Muscle layer of colon (tissue), 2 donors: ENCODE results near the gene UNC5B.
A peak's percentile ranks its signal among the peaks of the same experiment; 100 is the strongest.

Experiments used
- H3K27ac ChIP-seq: one replicate; pipeline ENCODE4 v1.7.0; 2013; ENCODE audit warnings: low read depth, mild to moderate bottlenecking, low read length, moderate library complexity
- H3K27me3 ChIP-seq, 2 donors: one replicate each; pipeline ENCODE4 v1.7.0; 2013; ENCODE audit warnings: low read length in 2 of 2, mild to moderate bottlenecking in 2 of 2; ENCODE audit not compliant: insufficient read depth in 2 of 2, control insufficient read depth in 1 of 2
- H3K36me3 ChIP-seq: one replicate; pipeline ENCODE4 v1.7.0; 2013; ENCODE audit warnings: mild to moderate bottlenecking, low read length; ENCODE audit not compliant: insufficient read depth
- H3K4me1 ChIP-seq: one replicate; pipeline ENCODE4 v1.7.0; 2013; ENCODE audit warnings: mild to moderate bottlenecking, low read length; ENCODE audit not compliant: insufficient read depth
- H3K4me3 ChIP-seq, 2 donors: one replicate each; pipeline ENCODE4 v1.7.0; 2013; ENCODE audit warnings: low read length in 2 of 2, low read depth in 1 of 2, mild to moderate bottlenecking in 1 of 2, moderate library complexity in 1 of 2
- H3K9ac ChIP-seq: one replicate; pipeline ENCODE4 v1.7.0; 2013; ENCODE audit warnings: low read length
- H3K9me3 ChIP-seq: one replicate; pipeline ENCODE4 v1.7.0; 2013; ENCODE audit warnings: mild to moderate bottlenecking, low read length
- donor health status: abdominal sarcoma.
- donor health status: Adenocarcinoma of cecum.

UNC5B gene

DNA sequence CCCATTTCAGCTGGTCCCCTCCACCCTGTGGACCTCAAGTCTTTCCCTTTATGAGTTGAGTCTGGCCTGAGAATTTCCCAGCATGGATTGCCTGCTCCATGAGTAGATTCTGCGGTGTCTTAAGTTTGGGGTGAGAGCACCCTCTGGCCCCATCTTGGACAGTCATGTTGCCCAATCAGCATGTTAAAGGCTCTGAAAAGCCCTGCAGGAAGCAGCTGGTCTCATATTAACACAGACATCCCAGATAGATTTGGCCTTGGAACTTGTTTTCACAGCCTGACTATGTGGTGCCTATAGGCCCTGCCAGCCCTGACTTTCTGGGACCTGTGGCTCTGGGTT is 91.2 kb downstream of the UNC5B start:
- no peak overlapping the region for H3K27ac ChIP-seq
- no peak overlapping the region for H3K9ac ChIP-seq
- no peaks in the 10 kb centered on the region for H3K4me1 ChIP-seq
- no peaks in the 10 kb centered on the region for H3K36me3 ChIP-seq
- H3K4me3 ChIP-seq, result no peak overlapping the region
- H3K27me3 ChIP-seq, result no peaks in the 10 kb centered on the region
- no peaks in the 10 kb centered on the region for H3K9me3 ChIP-seq

- Histone ChIP-seq H3K27me3 (no peaks in the 10 kb centered on the region), H3K9ac (no peak overlapping the region), H3K9me3 (no peaks in the 10 kb centered on the region), H3K36me3 (no peaks in the 10 kb centered on the region), H3K4me3 (no peak overlapping the region), H3K27ac (no peak overlapping the region), H3K4me1 (no peaks in the 10 kb centered on the region)
These were observed 92.5 kb downstream of the UNC5B start for GRCh38 chr10:71304914-71305313.

DNA sequence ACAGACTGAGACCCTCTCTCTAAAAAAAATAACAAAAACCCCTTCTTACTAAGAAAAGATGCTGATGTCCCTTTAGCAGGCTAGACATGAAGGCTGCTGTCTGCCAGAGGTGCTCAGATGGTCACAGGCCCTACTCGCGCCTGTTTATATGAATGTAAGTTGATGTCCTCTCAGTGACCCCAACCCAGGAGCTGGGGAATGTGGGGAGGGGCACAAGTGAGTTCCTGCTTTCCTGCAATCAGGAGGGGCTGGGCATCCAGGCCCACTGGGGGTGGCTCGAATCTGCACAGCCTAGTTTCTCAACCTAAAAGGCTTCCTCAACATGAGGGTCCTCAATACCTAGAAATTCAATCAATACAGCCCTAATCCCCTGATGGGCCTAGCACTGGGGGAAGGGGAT is 94.6 kb downstream of the UNC5B start:
- no peaks in the 10 kb centered on the region for H3K4me1 ChIP-seq
- no peak overlapping the region for H3K27ac ChIP-seq
- H3K9me3 ChIP-seq, result no peaks in the 10 kb centered on the region
- H3K36me3 ChIP-seq, result no peaks in the 10 kb centered on the region
- H3K4me3 ChIP-seq, result no peak overlapping the region
- no peak overlapping the region for H3K9ac ChIP-seq
- H3K27me3 ChIP-seq, result no peaks in the 10 kb centered on the region

- Histone ChIP-seq H3K9ac (no peak overlapping the region), H3K36me3 (no peaks in the 10 kb centered on the region), H3K27ac (no peak overlapping the region), H3K4me1 (no peaks in the 10 kb centered on the region), H3K4me3 (no peak overlapping the region), H3K27me3 (no peaks in the 10 kb centered on the region), H3K9me3 (no peaks in the 10 kb centered on the region)
These were observed 95.2 kb downstream of the UNC5B start for GRCh38 chr10:71307469-71308085.

- Histone ChIP-seq H3K4me3 (no peak overlapping the region), H3K27me3 (no peaks in the 10 kb centered on the region), H3K4me1 (peaks cover 6% of the 10 kb centered on the region), H3K9ac (no peak overlapping the region), H3K9me3 (no peaks in the 10 kb centered on the region), H3K36me3 (no peaks in the 10 kb centered on the region), H3K27ac (no peak overlapping the region)
These were observed 95.9 kb downstream of the UNC5B start for GRCh38 chr10:71308244-71308643.

DNA sequence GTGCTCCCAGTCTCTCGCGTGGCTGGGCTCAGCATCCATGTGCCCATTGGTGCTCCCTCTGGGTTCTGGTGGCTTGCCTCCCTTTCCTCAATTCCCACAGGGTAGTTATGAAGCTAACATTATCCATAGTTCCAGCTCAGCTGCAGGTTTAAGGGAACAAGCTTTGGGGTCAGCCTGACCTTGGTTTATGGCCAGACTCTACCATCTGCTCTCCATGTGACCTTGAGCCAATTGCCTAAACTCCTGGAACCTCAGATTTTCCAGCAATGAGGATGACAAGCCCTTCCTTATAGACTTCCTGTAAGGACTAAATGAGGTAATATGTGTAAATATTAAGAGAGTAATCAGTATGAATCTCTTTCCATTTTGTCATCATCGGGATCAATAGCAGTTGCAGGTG is 96.6 kb downstream of the UNC5B start:
- no peak overlapping the region for H3K27ac ChIP-seq
- no peaks in the 10 kb centered on the region for H3K36me3 ChIP-seq
- no peak overlapping the region for H3K9ac ChIP-seq
- no peaks in the 10 kb centered on the region for H3K27me3 ChIP-seq
- no peak overlapping the region for H3K4me3 ChIP-seq
- H3K9me3 ChIP-seq, result no peaks in the 10 kb centered on the region
- H3K4me1 ChIP-seq, result peaks cover 14% of the 10 kb centered on the region

- Histone ChIP-seq H3K4me3 (no peak overlapping the region), H3K9me3 (no peaks in the 10 kb centered on the region), H3K36me3 (no peaks in the 10 kb centered on the region), H3K27me3 (no peaks in the 10 kb centered on the region), H3K4me1 (peaks cover 21% of the 10 kb centered on the region), H3K9ac (no peak overlapping the region), H3K27ac (no peak overlapping the region)
These were observed 97.5 kb downstream of the UNC5B start for GRCh38 chr10:71309919-71310318.

DNA sequence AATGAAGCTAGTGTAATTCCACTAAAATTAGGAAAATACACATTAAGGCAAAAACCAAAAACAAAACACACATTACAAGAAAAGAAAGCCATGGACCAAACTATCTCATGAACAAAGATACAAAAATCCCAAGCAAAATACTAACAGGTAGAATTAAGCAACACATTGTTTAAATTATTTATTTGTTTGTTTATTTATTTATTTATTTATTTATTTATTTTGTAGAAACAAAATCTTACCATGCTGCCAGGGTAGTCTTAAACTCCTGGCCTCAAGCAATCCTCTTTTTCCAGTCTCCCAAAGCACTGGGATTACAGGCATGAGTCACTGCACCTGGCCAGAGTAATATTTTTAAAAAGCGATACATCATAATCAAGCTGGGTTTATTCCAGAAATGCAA is 99.8 kb downstream of the UNC5B start:
- Histone ChIP-seq H3K27ac (no peak overlapping the region), H3K27me3 (no peaks in the 10 kb centered on the region), H3K9ac (no peak overlapping the region), H3K4me3 (no peak overlapping the region), H3K4me1 (peaks cover 24% of the 10 kb centered on the region), H3K9me3 (no peaks in the 10 kb centered on the region), H3K36me3 (no peaks in the 10 kb centered on the region)

DNA sequence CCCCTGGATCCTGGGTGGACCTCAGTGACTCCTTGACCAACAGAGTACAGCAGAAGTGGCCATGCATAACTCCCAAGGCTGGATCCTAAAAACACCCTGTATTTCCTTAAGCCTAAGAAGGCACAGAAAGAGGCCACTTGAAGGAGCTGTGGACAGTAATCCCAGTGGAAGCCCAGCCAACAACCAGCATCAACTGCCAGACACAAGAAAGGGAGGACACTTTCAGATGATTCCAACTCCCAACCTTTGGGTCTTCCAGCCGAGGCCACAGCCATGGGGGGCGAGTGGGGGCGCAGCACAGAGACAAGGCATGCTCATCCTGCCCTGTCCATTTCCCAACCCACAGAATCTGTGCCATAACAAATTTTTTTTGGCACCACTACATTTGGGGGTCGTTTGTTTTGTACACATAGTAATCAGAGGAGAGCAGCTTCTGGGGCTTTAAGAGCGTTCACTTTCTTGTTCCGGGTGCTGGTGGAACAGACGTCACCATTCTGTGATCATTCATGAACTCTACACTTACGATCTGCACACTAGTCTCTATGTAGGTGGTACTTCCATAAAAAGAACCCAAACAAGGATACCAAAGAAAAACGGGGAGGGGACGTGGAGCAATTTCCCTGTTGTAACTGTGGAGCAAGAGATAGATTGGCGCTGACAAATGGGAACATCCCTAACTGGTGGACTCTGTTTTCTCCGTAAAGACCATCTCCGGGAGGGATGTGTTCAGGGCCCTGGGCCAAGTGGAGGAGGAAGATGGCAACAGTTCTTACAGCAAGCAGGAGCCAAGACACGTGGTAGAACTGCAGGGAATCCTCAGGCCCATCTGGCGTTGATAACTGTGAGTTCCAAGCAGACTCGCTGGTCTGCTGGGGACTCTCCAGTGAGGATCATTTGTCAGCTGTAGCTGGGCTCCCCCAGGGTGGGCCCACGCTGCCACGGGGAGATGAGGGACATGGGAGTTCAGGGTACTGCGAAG is 100.7 kb downstream of the UNC5B start:
- H3K4me1 ChIP-seq, result peaks cover 24% of the 10 kb centered on the region
- peak overlapping the region; percentile 40 for H3K27ac ChIP-seq
- H3K4me3 ChIP-seq, result peak overlapping the region in 1 of 2 donors; percentile 40
- H3K36me3 ChIP-seq, result no peaks in the 10 kb centered on the region
- no peaks in the 10 kb centered on the region for H3K27me3 ChIP-seq
- H3K9me3 ChIP-seq, result no peaks in the 10 kb centered on the region
- peak overlapping the region; percentile 35 for H3K9ac ChIP-seq

DNA sequence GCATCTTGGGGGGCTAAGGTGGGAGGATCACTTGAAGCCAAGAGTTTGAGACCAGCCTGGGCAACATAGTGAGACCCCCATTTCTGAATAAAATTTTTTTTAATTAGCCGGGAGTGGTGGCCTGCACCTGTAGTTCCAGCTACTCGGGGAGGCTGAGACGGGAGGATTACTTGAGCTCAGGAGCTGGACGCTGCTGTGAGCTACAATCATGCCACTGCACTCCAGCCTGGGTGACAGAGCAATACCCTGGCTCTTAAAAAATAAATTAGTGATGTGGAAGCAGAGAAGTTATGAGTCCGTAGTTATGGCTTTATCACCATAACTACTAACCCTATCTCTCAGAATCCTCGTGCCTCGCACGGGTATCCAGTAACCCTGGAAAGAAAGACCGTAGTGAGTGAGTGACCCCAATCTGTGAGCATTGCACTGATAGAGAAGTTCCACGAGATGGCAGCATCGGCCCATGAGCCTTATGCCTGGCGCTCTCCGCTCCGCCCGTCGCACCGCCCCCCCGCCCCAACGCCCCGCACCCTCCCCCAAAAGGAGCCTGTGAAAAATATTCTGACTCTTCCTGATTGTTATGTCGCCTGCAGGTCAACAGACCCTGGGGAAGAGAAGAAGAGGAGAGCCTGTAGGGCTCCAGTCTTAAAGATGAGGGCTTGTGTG is 101.8 kb downstream of the UNC5B start:
- H3K4me3 ChIP-seq, result peak overlapping the region in 1 of 2 donors; percentile 40
- H3K9me3 ChIP-seq, result no peaks in the 10 kb centered on the region
- H3K36me3 ChIP-seq, result no peaks in the 10 kb centered on the region
- peaks cover 24% of the 10 kb centered on the region for H3K4me1 ChIP-seq
- H3K9ac ChIP-seq, result peak overlapping the region; percentile 35
- H3K27me3 ChIP-seq, result no peaks in the 10 kb centered on the region
- no peak overlapping the region for H3K27ac ChIP-seq

DNA sequence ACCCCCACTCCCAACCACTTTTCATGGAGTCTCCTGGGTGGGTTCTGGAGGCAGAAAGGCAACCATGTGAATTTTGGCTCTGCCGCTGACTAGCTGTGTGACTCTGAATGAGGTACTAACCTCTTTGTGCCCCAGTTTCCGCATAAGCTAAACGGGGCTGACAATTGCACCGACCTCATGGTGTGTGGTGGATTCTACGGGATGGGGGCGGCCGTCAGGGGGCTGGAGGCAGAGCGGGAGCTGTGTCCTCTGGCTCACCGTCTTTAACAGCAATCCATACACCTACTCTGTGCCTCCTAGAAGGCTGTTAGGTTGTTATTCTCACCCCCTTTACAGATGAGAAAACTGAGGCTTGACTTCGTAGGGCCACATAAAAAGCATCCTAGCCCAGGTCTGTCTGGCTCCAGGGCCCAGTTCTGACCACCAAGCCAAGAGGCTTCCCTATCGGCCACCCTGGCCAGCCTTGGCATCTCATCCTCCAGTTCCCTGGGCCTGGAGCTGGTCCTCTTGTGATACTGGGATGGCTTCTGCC is 102.4 kb downstream of the UNC5B start:
- Histone ChIP-seq H3K4me3 (peak overlapping the region in 1 of 2 donors; percentile 16), H3K4me1 (peaks cover 25% of the 10 kb centered on the region), H3K9me3 (no peaks in the 10 kb centered on the region), H3K9ac (no peak overlapping the region), H3K27me3 (no peaks in the 10 kb centered on the region), H3K36me3 (no peaks in the 10 kb centered on the region), H3K27ac (no peak overlapping the region)
